ENCODE data around the gene KIF16B.

- TF ChIP-seq CTCF (IDR thresholded peaks at IDR 0.05) (no peak), ZFX (IDR thresholded peaks at IDR 0.05; ENCODE audit: borderline replicate concordance) (no peak)
Measured at GRCh38 chr20:16575390-16576140, 2.3 kb upstream of the KIF16B start.
